GM19238 (cell line): Measurements from ENCODE around the gene CFAP92.

ENCODE experiments used
- DNase-seq: peaks from one replicate; pipeline ENCODE4 v3.0.0; 2011; ENCODE audit warnings: low spot score; ENCODE audit not compliant: insufficient read length

CFAP92 gene, protein sequence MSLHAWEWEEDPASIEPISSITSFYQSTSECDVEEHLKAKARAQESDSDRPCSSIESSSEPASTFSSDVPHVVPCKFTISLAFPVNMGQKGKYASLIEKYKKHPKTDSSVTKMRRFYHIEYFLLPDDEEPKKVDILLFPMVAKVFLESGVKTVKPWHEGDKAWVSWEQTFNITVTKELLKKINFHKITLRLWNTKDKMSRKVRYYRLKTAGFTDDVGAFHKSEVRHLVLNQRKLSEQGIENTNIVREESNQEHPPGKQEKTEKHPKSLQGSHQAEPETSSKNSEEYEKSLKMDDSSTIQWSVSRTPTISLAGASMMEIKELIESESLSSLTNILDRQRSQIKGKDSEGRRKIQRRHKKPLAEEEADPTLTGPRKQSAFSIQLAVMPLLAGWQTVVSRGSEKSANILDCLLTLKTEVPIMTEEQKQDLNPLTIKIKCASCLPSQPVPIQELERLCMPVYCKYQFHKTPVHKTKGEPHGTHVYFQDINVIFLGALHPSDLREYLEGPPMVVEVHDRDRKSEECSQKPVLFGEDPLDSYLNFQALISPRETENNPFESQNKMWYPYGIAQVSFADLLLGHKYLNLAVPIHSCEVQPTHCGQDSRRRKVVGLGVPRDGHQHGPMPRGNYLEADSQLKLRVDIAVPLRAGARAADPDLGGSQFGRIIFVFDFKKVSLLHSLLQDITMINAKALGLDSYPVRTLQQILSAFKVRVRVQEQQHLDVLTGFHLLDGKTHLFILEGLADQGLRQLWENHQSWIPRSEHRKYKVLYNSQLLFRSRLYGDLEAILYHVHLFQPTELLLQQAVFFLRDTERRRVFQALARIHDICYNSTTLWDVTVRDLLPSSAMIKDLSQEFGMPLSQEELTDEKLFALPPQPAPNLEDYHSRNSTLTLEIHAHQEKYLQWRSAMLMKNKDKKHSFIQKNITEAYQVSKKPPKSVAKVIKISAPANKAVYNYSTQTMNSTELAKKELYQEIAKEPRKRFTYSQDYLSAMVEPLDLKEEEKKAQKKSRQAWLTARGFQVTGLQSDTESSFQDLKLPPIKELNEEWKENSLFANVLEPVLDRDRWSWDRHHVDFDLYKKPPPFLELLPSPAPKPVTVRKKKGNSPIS

DNA sequence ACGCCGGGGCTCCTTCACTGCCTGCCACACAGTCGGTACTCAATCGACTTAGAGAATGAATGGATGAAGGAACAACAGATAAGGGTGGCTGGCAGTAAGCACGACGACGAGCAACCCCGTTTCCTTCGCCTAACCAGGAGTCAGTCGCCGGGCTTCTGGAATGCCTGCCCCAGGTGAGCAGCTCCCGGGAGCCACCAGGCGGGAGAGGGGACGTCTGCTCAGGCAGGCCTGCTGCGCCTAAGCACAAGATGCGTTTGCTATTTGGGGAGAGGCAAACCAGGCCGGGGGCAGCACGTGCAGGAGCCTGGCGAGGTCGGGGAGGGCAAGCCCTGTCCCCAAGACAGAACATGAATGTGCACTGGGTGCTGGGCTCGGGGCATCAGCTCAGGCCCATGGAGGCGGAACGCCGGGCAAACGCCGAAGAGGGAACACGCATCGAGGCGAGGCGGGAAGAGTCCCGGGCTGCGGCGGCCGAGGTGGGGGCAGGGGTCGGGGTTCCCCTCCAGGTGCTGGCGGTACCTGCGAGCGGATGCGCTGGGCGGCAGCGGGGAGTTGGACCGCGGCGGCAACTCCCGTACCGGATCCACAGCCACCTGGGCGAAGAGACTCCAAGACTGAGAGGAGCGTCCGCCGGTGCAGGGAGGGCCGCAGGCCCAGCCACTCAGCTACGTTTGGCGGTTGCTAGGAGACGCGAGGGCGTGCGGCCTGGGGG, at the start of gene CFAP92:
CFAP92 (minus strand) TSS at position 616 of the 712 bp plus-strand sequence. CDS start 772 bp downstream, outside the sequence.
- DNase-seq = peak; percentile 85

DNA sequence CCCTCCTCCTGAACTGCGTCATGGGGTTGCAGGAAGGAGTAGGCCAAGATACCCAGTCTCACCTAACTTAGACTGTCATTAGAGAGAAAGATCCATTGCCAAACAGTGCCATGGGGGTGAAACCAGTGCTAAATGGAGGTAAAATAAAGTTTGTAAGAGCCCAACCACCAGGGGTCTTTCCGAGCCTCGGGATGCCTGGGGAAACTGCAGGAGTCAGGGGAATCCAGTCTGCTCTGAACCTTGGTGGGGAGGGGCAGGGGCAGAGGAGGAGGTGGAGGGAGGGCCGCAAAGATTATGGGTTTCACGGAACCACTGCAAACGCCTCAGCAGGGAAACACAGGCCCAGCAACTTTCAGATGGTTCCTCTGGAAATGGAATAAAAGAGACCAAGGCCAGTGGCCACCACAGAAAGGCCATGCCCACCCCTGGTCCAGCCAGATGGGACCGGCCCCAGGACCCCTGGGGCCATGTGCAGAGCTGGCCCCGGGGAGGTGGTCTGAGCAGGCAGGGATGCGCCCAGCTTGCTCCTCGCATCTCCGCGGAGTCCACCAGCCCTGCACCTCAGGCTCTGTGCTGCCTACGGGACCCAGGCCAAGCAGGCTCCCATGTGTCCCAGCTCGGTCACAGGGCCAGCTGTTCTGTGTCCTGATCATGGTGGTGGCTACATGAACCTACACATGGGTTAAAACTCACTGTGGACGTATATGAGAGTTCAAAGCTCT, 46.9 kb upstream of the CFAP92 start:
- DNase-seq = no peak

DNA sequence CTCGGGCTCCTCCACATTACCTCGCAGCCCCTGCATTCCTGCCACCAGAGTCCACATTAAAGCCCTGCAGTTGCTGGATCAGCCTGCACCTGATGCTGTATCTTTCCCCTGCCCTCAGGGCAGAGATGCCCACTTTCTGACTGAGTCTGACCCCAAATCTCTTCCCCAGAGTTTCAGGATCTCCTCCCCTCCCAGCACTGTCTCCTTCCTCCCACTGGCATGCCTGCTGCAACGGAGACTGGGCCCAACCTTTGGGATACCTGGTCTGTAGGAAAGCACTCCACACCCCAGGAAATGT, 46.1 kb upstream of the CFAP92 start:
- DNase-seq = no peak

DNA sequence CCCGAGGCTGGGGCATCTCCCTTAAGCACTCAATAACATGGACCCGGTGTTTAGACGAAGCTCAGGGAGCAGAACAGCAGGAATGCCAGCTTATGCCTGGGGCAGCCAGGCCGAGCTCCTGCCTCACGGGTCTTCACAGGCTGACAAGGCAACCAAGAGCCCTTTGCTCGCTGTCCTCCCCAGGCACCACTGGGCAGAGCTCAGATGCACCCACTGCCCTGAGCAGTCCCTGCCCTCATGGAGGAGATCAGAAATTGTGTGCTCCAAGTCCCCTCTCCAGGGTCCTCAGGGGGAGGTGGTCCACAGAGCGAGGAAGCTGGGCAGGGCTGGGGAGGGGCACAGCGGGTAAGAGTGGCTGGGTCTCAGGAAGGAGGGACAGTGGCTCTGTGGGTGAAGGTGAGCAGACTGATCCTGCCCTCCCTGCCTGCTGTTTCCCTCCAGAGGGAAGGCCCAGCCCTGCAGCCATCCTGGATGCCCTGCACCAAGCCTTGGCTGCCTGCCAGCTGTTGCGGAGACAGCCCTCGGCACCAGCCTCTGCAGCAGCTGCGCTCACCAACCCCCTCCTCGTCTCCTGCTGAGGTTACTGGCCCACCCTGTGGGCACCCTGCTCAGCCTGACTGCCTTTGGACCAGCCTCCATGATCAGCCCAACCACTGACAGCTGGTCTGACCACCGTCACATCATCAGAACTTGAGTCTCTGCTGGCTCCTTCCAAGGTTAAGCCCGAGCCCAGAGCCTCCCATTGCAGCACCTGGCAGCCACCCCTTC, 45.6 kb upstream of the CFAP92 start:
- no peak for DNase-seq

DNA sequence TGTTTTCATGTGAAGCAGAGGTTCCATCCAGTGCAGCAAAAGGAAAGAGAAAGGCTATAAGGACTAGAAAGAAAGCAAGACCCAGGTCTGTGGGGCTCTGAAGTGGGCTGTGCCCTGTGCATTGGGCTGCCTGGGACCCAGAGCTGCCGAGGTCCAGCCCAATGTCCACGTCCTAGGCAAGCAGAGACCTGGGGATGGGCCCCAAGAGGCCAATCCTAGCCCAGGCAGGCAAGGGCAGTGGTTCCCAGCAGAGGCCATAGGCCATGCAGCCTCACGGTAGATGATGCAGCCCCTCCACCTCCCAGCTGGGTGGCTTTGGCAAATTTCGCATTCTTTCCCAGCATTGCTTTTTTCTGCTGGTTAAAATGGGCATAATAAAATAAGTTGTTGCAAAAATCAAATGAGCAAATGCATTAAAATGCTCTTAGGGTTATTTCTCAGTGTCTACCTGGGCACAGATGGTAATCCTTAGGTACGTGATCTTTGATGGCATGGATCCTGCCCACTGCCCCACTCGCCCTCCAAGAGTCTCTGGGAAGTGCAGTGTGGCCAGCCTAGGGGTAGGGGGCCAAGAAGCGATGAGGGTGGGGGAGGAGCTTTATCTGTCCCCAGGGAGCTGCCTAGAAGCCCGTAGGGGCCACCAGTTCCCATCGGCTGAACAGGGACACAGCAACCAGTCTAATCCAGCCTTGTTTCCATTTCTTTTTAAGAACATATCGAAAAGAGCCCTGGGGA, 44.4 kb upstream of the CFAP92 start:
- DNase-seq = no peak

DNA sequence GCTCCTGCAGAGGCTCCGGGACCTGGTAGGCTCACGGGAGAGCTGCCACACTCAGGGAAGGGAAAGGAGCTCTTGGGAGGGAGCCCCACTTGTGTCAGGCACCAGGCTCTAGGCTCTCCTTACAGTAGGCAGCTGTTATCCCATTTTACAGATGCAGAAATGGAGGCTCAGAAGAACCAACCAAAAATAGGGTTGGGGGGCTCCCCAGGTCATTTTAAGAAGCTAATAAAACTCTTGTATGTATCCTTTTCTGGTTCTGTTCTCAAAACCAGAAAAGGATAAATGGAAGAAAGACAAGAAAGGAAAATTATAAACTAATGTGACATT, 43.2 kb upstream of the CFAP92 start:
- no peak for DNase-seq

DNA sequence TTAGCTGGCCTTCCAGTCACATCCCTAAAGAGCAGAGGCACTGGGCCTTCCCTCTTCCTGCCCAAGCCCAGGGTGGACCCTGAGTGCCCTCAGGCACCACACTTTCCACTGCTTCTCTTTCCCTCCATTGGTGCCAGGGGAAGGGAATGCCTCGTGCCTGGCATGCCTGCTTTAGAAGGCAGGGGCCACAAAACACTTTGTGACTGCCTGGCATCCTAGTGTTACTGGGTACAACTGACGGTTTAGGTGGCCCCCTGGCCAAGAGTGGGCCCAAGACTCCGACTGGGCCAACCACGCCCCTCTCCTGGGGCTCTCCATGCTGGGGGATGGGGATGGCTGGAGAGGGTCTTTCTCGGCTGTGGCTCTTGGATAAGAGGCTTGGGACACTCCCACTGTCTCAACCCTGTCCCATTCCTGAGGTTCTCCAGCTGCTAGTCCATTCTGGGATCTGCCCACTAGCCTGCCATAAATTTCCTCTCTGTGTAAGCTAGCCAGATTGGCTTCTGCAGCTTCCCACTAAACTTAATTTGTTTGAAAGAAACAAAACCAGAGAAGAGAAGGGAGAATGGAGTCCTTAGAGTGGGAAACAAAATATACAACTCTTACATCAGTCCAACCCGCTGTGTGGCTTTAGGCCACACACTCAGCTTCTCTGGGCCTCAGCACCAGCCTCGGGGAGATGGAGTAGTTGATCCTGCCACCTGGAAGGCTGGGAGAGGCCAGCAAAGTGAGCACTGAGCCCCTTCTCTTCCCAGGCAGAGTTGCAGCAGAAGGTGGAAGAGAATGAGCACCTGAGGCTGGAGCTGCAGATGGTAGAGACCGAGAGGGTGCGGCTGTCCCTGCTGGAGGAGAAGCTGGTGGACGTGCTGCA, 42.6 kb upstream of the CFAP92 start:
- no peak for DNase-seq

DNA sequence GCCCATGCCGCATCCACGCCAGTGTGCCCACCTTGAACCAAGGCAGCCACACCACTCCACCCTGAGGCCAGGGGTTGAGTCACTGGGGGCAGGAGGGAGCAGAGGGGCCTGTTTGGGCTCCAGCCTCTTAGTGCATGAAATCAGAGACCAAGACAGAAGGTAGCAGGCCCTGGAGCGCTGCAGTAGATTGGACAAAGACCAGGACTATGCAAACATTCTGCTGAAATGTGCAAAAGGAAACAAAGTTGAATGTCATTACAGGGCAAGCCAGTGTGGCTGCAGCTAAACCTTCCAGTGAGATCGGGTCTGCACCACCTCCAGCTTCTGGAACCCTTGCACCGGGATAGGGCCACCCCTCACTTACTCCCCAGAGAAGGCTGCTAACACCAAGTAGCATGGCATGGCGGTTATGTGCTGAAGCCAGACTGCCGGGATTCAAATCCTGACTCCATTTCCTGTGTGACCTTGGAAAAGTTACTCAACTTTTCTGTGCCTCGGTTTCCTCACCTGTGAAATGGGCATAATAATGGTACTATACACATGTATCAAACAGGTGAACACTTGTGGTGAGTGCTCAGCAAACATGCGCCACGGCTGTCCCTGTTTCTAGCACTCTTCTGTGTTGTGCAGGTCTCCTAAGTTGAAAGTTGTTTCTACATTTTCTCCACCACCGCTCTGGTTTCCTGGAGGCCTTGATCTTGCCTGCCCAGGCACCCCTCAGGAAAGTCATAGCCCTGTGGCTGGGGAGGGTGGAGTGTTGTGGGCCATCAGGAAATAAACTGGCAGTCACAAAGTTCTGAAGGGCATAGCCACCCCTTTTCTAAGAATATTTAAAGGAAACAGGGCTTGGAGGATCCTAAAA, 41.7 kb upstream of the CFAP92 start:
- no peak for DNase-seq

DNA sequence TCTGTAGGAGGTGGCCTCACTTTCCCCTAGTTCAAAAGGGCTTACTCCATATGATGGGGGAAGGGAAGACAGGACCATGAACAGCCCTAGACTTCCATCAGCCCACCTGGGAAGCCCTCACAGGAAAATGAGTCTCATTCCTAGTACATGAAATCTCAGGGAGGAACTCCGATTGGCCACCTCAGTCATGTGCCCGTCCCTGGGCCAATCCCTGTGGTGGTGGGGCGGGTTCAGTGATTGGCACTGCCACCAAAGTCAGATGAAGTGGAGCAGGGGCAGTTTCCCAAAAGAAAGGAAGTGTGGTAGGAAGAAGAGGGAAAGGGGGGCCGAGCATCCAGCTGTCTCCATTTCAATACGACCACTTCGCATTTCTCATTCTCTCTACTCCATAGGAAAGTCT, 40.8 kb upstream of the CFAP92 start:
- no peak for DNase-seq

DNA sequence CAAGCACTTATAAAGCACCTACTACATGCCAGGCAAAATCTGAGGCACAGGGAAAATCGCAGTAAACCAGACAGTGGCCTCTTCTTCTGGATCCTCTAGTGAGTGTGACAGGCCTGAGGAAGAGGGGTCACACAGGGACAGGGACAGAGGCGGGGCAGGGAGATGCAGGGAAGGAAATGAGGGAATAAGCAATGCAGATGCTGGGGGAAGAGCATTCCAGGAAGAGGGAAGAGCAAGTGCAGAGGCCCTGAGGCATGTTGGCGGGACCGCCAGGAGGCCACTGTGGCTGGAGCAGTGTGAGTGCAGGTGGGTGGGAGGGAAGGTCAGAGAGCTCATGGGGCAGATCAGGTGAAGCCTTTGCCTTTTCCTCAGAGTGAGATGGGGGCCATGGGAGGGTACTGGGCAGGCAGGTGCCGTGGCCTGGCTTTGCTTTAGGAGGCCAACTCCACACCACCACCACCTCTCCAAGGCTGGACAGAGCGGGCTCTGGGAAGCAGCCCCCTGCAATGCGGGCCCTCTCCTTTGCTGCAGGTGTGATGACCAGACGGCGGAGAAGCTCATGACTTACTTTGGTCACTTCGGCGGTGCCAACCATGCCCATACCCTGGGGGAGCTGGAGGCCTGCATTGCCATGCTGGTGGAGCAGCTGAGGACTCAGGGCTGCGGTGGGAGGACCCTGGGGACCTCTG, 39.9 kb upstream of the CFAP92 start:
- DNase-seq = no peak

DNA sequence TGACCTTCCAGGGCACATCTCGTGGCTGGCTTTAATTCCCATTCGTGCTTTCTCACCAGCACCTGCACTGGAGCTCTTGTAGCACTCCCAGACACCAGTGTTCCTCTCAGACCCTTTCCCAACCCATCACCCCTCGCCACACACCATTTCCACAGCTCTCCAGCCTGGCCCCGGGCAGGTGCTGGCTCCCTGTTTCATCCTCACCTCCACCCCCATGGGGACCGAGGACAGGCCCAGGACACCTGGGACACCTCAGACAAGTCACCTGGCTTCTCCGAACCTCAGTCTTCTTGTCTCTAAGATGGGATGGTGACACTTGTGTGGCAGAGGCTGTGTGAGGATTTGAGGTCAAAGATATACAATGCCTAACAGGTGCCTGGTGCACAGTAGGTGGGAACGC, 39.3 kb upstream of the CFAP92 start:
- DNase-seq = no peak

DNA sequence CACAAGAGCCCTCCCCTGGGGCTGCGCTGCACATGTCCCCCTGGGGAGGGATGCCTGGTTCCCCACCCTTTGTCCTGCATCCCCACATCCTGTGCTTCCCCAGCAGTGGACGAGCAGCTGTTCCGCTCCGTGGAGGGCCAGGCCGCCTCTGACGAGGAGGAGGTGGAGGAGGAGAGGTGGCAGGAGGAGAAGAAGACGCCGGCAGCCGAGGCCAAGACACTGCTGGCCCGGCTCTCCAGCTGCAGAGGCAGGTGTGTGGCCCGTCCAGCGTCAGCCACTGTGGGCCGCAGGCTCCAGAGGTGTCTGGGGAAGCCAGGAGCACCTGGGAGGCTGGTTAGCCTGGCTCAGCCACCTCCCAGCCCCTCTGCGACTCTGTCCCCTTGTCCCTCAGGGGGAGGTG, 38.8 kb upstream of the CFAP92 start:
- DNase-seq = no peak

DNA sequence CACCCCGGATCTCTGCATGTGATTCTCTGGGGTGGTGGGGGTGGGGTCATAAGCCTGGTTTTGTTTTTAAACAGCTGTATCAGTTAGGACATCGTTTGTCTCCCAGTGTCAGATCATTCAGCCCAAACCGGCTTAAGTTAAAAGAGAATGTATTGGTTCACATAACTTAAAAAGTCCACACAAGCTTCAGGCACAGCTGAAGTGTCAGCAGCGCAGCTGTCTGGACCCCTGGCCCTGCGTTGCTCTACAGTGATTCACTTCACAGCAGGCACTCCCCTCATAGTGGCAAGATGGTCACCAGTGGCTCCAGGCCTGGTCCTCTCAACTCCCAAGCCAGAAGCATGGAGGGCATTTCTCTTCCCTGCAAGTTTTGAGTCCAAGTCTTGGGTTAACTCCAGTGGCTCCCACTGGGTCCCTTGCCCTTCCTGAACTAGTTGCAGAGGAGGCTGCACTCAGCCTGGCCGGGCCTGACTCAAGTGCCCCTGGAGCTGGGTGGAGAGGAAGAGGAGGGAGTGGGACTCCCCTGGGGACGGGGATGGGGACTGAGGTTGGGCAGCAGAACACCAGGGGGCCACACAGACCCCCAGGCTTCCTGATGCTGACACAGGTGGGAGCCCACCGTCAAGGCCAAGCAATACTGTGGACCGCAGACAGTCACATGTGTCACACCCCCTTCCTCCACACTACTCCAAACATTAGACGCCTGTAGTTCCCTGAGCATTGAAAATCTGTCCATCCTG, 37.8 kb upstream of the CFAP92 start:
- no peak for DNase-seq

DNA sequence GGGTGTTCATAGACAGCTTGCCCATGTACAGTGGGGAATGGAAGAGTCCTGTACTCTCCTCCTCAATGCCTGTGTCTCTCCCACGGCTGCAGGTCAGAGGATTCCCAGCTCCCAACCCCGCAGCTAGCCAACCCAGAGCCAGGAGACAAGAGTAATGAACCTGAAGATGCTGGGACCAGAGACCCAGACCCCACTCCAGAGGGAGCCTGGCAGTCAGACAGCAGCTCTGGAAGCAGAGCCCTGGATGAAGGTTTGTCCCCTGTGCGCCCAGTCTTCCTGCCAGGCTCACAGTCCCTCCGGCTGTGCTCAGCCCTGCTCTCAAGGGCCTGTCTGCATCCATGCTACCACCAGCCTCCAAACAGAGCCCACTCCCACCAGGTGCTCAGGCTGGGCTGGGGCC, 36.7 kb upstream of the CFAP92 start:
- DNase-seq = no peak

DNA sequence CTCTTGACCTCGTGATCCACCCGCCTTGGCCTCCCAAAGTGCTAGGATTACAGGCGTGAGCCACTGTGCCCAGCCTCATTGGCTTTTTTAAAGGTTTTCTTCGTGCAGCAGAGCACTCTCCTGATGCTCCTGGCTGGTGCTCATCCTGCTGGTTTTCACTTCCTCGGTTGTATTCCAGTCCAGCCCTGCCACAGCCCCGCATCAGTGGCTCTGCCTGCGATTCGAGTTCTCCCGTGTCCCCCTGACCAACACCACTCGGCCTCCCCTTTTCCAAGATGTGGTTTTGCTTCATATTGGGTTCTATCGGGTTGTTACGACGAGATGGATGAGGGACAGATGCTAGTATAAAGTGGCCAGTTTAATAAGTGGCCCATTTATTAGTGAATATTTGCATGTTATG, 35.0 kb upstream of the CFAP92 start:
- DNase-seq = no peak

DNA sequence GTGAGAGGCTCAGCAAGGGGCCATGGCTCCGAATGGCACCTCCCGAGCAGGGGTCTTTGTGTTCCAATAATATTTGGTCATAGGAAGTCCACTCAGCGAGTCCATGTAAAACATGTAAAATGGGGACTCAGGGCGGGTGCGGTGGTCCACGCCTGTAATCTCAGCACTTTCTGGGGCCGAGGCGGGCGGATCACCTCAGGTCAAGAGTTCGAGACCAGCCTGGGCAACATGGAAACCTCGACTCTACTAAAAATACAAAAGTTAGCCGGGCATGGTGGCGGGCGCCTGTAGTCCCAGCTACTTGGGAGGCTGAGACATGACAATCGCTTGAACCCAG, 33.6 kb upstream of the CFAP92 start:
- no peak for DNase-seq
